Activated CD4-positive, alpha-beta T cell treated with anti-CD3 and anti-CD28 coated beads, Interleukin-2, amount 50 U/mL, for 1 hour (primary cell): ENCODE results near the gene BCL3.
"Not testable (repeated sequence)": the region's sequence is repeated elsewhere in the genome, so short reads cannot be mapped to it uniquely, and the experiment has no call there.

Source experiments
- DNase-seq: peaks from one replicate; pipeline ENCODE4 v3.0.0-alpha.2; 2020

The BCL3 gene

GRCh38 chr19:44748426-44749254 is at the start of gene BCL3:
BCL3 (plus strand) TSS chr19:44748708; CDS start chr19:44748791, 83 bp downstream.
- peak; percentile 74 for DNase-seq

GRCh38 chr19:44700547-44700946 is 48.0 kb upstream of the BCL3 start:
- no peak for DNase-seq

- DNase-seq = no peak
Observed at GRCh38 chr19:44701228-44701627, 47.3 kb upstream of the BCL3 start.

GRCh38 chr19:44702551-44703176 is 45.8 kb upstream of the BCL3 start:
- no peak for DNase-seq

GRCh38 chr19:44703336-44704078 is 45.0 kb upstream of the BCL3 start:
- DNase-seq = no peak

GRCh38 chr19:44704982-44705381 is 43.5 kb upstream of the BCL3 start:
- DNase-seq = no peak

- no peak for DNase-seq
Observed at GRCh38 chr19:44705502-44706010, 43.0 kb upstream of the BCL3 start.

GRCh38 chr19:44706506-44707236 is 41.8 kb upstream of the BCL3 start:
- no peak for DNase-seq

GRCh38 chr19:44707794-44708193 is 40.7 kb upstream of the BCL3 start:
- no peak for DNase-seq

GRCh38 chr19:44708940-44709339 is 39.6 kb upstream of the BCL3 start:
- DNase-seq = no peak

- DNase-seq = not testable (repeated sequence)
Observed at GRCh38 chr19:44709434-44710266, 38.9 kb upstream of the BCL3 start.

- no peak for DNase-seq
Observed at GRCh38 chr19:44710483-44710882, 38.0 kb upstream of the BCL3 start.

GRCh38 chr19:44712864-44713515 is 35.5 kb upstream of the BCL3 start:
- DNase-seq = no peak

GRCh38 chr19:44714597-44715169 is 33.8 kb upstream of the BCL3 start:
- no peak for DNase-seq

- DNase-seq = no peak
Observed at GRCh38 chr19:44717603-44718002, 30.9 kb upstream of the BCL3 start.

- no peak for DNase-seq
Observed at GRCh38 chr19:44718441-44719261, 29.9 kb upstream of the BCL3 start.

- DNase-seq = no peak
Observed at GRCh38 chr19:44719262-44719701, 29.2 kb upstream of the BCL3 start.

- DNase-seq = not testable (repeated sequence)
Observed at GRCh38 chr19:44720396-44720795, 28.1 kb upstream of the BCL3 start.

- no peak for DNase-seq
Observed at GRCh38 chr19:44720945-44721344, 27.6 kb upstream of the BCL3 start.

GRCh38 chr19:44721369-44721768 is 27.1 kb upstream of the BCL3 start:
- not testable (repeated sequence) for DNase-seq
